ENCODE data around the gene PCCB. TPM values are rescaled to one million over a fixed set of nuclear protein-coding genes. Genes with fewer than 3 reads are reported as not detected.

The PCCB gene
- total RNA-seq, 6 experiments from 2014 or later, result 85.4 to 146 (median 94.4) TPM

- H3K4me1 ChIP-seq, result no peaks in the 10 kb centered on the region
- H3K27ac ChIP-seq, result no peak overlapping the region
- DNase-seq (no peak), ATAC-seq (no peak)
- H3K27me3 ChIP-seq, result no peaks in the 10 kb centered on the region
- intact Hi-C loops (cut with DNase I), result no loop called here
- 80% methylated on average over 2 of the region's 2 CpGs for WGBS (ENCODE audit: insufficient coverage, low coverage, low lambda C conversion rate, missing lambda C conversion rate)
- no peaks in the 10 kb centered on the region for H3K36me3 ChIP-seq
- H3K9me3 ChIP-seq, result no peaks in the 10 kb centered on the region
- TF ChIP-seq CTCF (IDR thresholded peaks at IDR 0.05), result no peak
- no peak for TF ChIP-seq POLR2A (IDR thresholded peaks at IDR 0.05)
- H3K4me3 ChIP-seq, result no peak overlapping the region
Observed at GRCh38 chr3:136232413-136232812, 17.7 kb upstream of the PCCB start.

GRCh38 chr3:136235545-136235944 lies 14.6 kb upstream of the PCCB start:
- peak in 1 of 3 donors; percentile 64 for DNase-seq
- intact Hi-C loops (cut with DNase I), result no loop called here
- H3K27me3 ChIP-seq, result no peaks in the 10 kb centered on the region
- 0% methylated on average over 1 of the region's 1 CpG for WGBS (ENCODE audit: insufficient coverage, low coverage, low lambda C conversion rate, missing lambda C conversion rate)
- H3K4me1 ChIP-seq, result peaks cover 0 to 17% (median 7%) of the 10 kb centered on the region in 4 donors
- H3K36me3 ChIP-seq, result no peaks in the 10 kb centered on the region
- H3K9me3 ChIP-seq, result no peaks in the 10 kb centered on the region
- peak; percentile 66 to 82 (median 74) for ATAC-seq
- TF ChIP-seq POLR2A (IDR thresholded peaks at IDR 0.05) (no peak), CTCF (IDR thresholded peaks at IDR 0.05) (no peak)
- no peak overlapping the region for H3K27ac ChIP-seq
- H3K4me3 ChIP-seq, result no peak overlapping the region

- H3K36me3 ChIP-seq, result no peaks in the 10 kb centered on the region
- H3K27me3 ChIP-seq, result no peaks in the 10 kb centered on the region
- TF ChIP-seq CTCF (IDR thresholded peaks at IDR 0.05) (no peak), POLR2A (IDR thresholded peaks at IDR 0.05) (no peak)
- DNase-seq, result no peak
- WGBS (ENCODE audit: insufficient coverage, low coverage, low lambda C conversion rate, missing lambda C conversion rate), result 60% methylated on average over 2 of the region's 2 CpGs
- intact Hi-C loops (cut with DNase I), result no loop called here
- ATAC-seq, result no peak
- H3K27ac ChIP-seq, result no peak overlapping the region
- no peak overlapping the region for H3K4me3 ChIP-seq
- H3K4me1 ChIP-seq, result peaks cover 0 to 17% (median 7%) of the 10 kb centered on the region in 4 donors
- no peaks in the 10 kb centered on the region for H3K9me3 ChIP-seq
Observed at GRCh38 chr3:136236109-136236508, 14.0 kb upstream of the PCCB start.

- ATAC-seq (no peak), DNase-seq (no peak)
- no peak overlapping the region for H3K4me3 ChIP-seq
- H3K9me3 ChIP-seq, result no peaks in the 10 kb centered on the region
- H3K27ac ChIP-seq, result no peak overlapping the region
- no peaks in the 10 kb centered on the region for H3K27me3 ChIP-seq
- no peaks in the 10 kb centered on the region for H3K36me3 ChIP-seq
- WGBS (ENCODE audit: insufficient coverage, low coverage, low lambda C conversion rate, missing lambda C conversion rate), result 100% methylated on average over 1 of the region's 1 CpG
- TF ChIP-seq POLR2A (IDR thresholded peaks at IDR 0.05) (no peak), CTCF (IDR thresholded peaks at IDR 0.05) (no peak)
- intact Hi-C loops (cut with DNase I), result no loop called here
- peaks cover 0 to 17% (median 7%) of the 10 kb centered on the region in 4 donors for H3K4me1 ChIP-seq
Observed at GRCh38 chr3:136237103-136237502, 13.0 kb upstream of the PCCB start.

Data from right lobe of liver (tissue), 6 donors.